Gastroesophageal sphincter (tissue), 4 donors: Measurements from ENCODE around the gene PELI2. TPM values are rescaled to one million over a fixed set of nuclear protein-coding genes. Genes with fewer than 3 reads are reported as not detected.

Experiments
- ATAC-seq: fragments of 150-250 bp; one replicate; pipeline ENCODE4 v1.9.1; 2016; ENCODE audit warnings: mild to moderate bottlenecking, moderate library complexity
- H3K27ac ChIP-seq, 4 donors: fragments of 200-600 bp; sonication (generic) in 3 of 4; 1 replicate in 3 of 4; 2 replicates in 1 of 4; pipeline ENCODE4 v1.5.1; 2016 to 2019
- H3K27me3 ChIP-seq: fragments of 200-600 bp; sonication (generic); one replicate; pipeline ENCODE4 v1.5.1; 2019
- H3K36me3 ChIP-seq, 2 donors: fragments of 200-600 bp; sonication (generic); one replicate each; pipeline ENCODE4 v1.5.1; 2019; ENCODE audit warnings: control low read depth in 1 of 2
- H3K4me1 ChIP-seq, 3 donors: fragments of 200-600 bp; sonication (generic); 1 replicate in 2 of 3; 2 replicates in 1 of 3; pipeline ENCODE4 v1.5.1; 2016 to 2019; ENCODE audit warnings: control low read depth in 2 of 3
- H3K4me3 ChIP-seq, 2 donors: fragments of 200-600 bp; sonication (generic); one replicate each; pipeline ENCODE4 v1.5.1; 2019; ENCODE audit warnings: mild to moderate bottlenecking in 1 of 2, moderate library complexity in 1 of 2
- H3K9me3 ChIP-seq, 3 donors: fragments of 200-600 bp; sonication (generic); one replicate each; pipeline ENCODE4 v1.5.1; 2017 to 2019; ENCODE audit warnings: control low read depth in 2 of 3
- CTCF ChIP-seq, 4 experiments: fragments of 200-600 bp in 2 of 4; fragments of 450-650 bp in 2 of 4; sonication (generic) in 1 of 4; IDR thresholded peaks; one replicate each; pipeline ENCODE4 v1.5.1; 2017 to 2019; ENCODE audit warnings: antibody characterized with exemption in 4 of 4, mild to moderate bottlenecking in 2 of 4, moderate library complexity in 2 of 4
- EP300 ChIP-seq: sonication (generic); formaldehyde crosslinking; IDR thresholded peaks from one replicate; pipeline ENCODE4 v1.6.1; 2017; ENCODE audit warnings: antibody characterized with exemption, mild to moderate bottlenecking
- POLR2A ChIP-seq, 2 donors: fragments of 450-650 bp; IDR thresholded peaks; one replicate each; pipeline ENCODE4 v1.6.1; 2017; ENCODE audit warnings: antibody characterized with exemption in 2 of 2, mild to moderate bottlenecking in 2 of 2, moderate library complexity in 1 of 2
- POLR2AphosphoS5 ChIP-seq: sonication (generic); formaldehyde crosslinking; IDR thresholded peaks from one replicate; pipeline ENCODE4 v1.6.1; 2017; ENCODE audit warnings: antibody characterized with exemption
- WGBS, 2 donors: methylation state at CpG; one replicate each; pipeline ENCODE4 v1.1.5; 2018; ENCODE audit warnings: low coverage in 1 of 2; 5-methylcytosine and 5-hydroxymethylcytosine counted together
- total RNA-seq, 4 donors: library from RNA; depleted of rRNA; stranded (reverse); fragments of >200 nt; gene quantifications; one replicate each; pipeline ENCODE4 v1.1.0, GENCODE V29; 2016

Gene PELI2
- total RNA-seq, 4 donors from 2014 or later = 10.5 to 30.0 (median 12.3) TPM

GRCh38 chr14:56147449-56147848, 29.2 kb downstream of the PELI2 start:
- Histone ChIP-seq H3K27me3 (no peaks in the 10 kb centered on the region), H3K27ac (no peak overlapping the region), H3K9me3 (no peaks in the 10 kb centered on the region), H3K4me1 (peaks cover 4 to 32% (median 7%) of the 10 kb centered on the region in 3 donors), H3K4me3 (no peak overlapping the region), H3K36me3 (no peaks in the 10 kb centered on the region)
- TF ChIP-seq CTCF (IDR thresholded peaks at IDR 0.05) (no peak), POLR2A (IDR thresholded peaks at IDR 0.05) (no peak), EP300 (no peak), POLR2AphosphoS5 (no peak)
- 80 to 92% methylated on average over 1 of the region's 1 CpG for WGBS, 2 donors
- no peak for ATAC-seq

GRCh38 chr14:56147986-56148901, 30.0 kb downstream of the PELI2 start:
- TF ChIP-seq POLR2A (IDR thresholded peaks at IDR 0.05) = no peak
- TF ChIP-seq EP300 = no peak
- no peak for TF ChIP-seq POLR2AphosphoS5
- no peak for TF ChIP-seq CTCF (IDR thresholded peaks at IDR 0.05)
- Histone ChIP-seq H3K27me3 (no peaks in the 10 kb centered on the region), H3K4me1 (peaks cover 4 to 32% (median 7%) of the 10 kb centered on the region in 3 donors), H3K27ac (no peak overlapping the region), H3K36me3 (no peaks in the 10 kb centered on the region), H3K4me3 (no peak overlapping the region), H3K9me3 (no peaks in the 10 kb centered on the region)
- no peak for ATAC-seq
- WGBS, 2 donors = 69 to 86% methylated on average over 2 to 3 of the region's 3 CpGs

- 28 to 59% methylated on average over 4 of the region's 4 CpGs for WGBS, 2 donors
- TF ChIP-seq CTCF (IDR thresholded peaks at IDR 0.05) = no peak
- no peak for TF ChIP-seq EP300
- TF ChIP-seq POLR2A (IDR thresholded peaks at IDR 0.05) = no peak
- no peak for TF ChIP-seq POLR2AphosphoS5
Measured at GRCh38 chr14:56149151-56149550, 30.9 kb downstream of the PELI2 start.

GRCh38 chr14:56149995-56150394, 31.8 kb downstream of the PELI2 start:
- no peaks in the 10 kb centered on the region for H3K27me3 ChIP-seq
- peaks cover 4 to 32% (median 7%) of the 10 kb centered on the region in 3 donors for H3K4me1 ChIP-seq
- 25 to 49% methylated on average over 6 of the region's 6 CpGs for WGBS, 2 donors
- no peak overlapping the region for H3K4me3 ChIP-seq
- H3K36me3 ChIP-seq = no peaks in the 10 kb centered on the region
- TF ChIP-seq POLR2AphosphoS5 = no peak
- no peak for TF ChIP-seq POLR2A (IDR thresholded peaks at IDR 0.05)
- TF ChIP-seq CTCF (IDR thresholded peaks at IDR 0.05) = no peak
- TF ChIP-seq EP300 = no peak
- no peak for ATAC-seq
- H3K27ac ChIP-seq = no peak overlapping the region
- no peaks in the 10 kb centered on the region for H3K9me3 ChIP-seq

More at GRCh38 chr14:56149151-56149550, 30.9 kb downstream of the PELI2 start:
- Histone ChIP-seq H3K9me3 (no peaks in the 10 kb centered on the region), H3K36me3 (no peaks in the 10 kb centered on the region), H3K27me3 (no peaks in the 10 kb centered on the region), H3K4me3 (no peak overlapping the region), H3K27ac (no peak overlapping the region), H3K4me1 (peaks cover 4 to 32% (median 7%) of the 10 kb centered on the region in 3 donors)
- no peak for ATAC-seq
